ENCODE results near the gene PRDM16.

Gene PRDM16

DNA sequence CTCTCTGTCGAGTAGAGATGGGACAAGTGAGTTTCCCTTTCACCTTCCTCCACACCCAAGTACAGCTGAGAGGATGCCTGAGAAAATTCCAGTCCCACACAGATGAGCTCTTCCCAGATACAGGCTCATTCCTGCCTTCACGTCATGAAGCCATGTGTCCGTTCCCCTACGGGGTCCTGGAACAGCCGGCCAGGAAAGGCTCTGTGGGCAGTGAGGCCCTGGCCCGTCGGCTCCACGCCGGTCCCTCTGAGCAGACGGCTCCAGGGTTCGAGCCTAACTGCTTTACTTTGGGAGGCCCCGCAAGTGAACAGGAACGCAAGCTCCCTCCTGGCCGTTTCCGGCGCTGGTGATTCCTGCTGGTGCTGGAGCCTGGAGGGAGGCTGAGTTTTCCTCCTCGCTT is 328.3 kb downstream of the PRDM16 start:
- DNase-seq (ENCODE audit: low read depth) = no peak

DNA sequence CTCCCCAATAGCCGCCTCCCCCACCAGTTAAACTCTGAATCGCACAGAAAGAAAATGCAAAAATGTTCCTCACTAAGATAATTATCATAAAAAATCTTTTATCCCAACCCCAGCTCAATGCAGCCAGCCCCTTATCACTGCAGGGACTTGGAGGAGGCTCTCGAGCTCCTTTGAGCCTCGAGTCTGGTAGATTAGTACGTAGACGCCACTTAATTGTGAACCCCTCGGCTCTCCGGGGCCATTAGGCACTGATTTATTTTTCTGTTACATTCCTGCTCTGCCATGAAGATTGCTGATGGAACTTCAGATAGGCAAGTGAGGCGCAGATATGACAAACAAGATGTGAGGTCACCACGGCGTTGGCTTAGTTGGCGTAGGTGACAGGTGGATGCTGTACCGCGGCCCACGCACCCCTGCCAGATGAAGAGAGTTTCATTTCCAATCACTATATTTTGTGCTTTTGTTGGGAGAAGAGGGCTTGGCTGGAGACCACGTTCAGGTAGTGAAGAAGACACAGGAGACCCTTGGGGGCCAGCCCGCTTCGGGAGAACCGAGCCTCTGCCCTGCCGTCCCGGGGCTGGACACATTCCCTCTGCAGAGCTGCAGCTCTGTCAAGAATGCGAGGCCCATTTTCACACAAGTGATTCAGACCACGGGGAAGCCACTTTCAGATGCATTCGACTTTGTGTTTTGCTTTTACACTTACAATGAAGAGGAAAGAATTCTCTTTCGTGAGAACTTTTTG is 329.6 kb downstream of the PRDM16 start:
- DNase-seq (ENCODE audit: low read depth) = no peak

DNA sequence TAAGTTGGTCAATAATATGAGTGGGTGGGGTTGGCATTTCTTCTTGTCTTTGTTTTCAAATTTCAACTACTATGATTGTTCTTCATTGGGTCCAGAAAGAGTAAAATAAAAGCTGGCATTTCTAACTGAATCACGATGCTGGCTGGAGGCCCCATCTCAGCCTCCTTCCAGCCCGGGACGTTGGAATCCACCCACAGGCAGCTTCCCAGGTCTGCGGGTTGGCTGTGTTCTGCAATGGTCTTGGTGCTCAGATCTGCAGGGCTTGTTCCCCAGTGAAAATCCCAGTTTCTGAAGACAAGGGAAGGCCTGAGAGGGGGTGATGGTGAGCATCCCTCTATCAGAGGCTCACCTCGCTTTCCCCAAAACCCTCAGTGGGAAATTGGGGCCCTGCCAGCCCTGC is 330.7 kb downstream of the PRDM16 start:
- no peak for DNase-seq (ENCODE audit: low read depth)

DNA sequence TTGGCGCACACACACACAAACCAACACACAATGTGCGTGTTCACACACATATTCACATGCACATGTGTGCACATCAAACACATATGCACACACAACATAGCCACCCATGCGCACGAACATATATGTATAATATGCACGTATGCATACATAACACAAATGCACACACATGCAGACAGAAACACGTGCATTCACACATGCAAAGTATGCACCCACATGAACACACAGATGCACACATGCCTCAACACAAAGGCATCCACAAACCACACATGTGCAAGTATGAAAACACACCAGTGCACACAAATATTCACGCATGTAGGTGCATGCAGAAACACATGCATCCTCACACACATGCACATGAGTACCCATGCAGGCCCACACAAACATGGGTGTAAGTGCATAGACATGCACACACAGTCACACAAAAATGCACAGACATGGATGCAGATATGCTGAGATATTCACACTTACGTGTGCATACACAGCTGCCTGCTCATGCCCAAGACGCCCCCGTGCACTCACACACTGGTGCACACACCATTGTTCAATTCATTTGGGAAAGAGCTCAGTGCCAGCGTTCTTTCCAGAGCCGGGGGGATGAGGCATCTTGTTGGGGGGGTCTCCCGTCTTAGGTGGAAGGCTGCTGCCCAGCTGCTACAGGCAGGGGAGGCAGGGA is 332.7 kb downstream of the PRDM16 start:
- no peak for DNase-seq (ENCODE audit: low read depth)

DNA sequence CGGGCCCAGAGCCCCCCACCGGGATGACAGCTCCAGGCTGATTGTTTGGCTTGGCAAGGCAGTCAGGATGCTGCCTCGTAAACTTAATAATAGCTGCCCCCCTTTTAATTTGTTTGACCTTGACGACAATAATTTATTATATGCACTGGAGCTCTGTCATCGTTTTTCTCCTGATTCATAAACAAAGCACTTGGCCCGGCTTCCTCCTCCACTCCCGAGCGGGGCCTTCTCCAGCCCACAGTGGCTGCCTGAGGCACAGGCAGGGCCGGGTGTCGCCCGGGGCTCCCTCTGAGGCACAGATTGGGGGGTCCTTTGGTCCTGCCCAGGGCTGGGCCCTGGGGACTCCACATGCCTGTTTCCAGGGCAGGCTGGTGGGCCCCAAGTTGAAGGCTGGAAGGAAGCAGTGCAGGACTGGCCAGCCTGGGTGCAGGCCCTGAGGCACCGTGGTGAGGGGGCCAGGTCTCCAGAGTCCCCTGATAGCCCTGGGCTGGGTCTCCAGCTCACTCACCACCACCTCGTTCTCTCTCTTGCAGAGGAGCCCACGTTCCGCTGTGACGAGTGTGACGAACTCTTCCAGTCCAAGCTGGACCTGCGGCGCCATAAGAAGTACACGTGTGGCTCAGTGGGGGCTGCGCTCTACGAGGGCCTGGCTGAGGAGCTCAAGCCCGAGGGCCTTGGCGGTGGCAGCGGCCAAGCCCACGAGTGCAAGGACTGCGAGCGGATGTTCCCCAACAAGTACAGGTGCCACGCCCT is 333.4 kb downstream of the PRDM16 start:
- DNase-seq (ENCODE audit: low read depth) = no peak

DNA sequence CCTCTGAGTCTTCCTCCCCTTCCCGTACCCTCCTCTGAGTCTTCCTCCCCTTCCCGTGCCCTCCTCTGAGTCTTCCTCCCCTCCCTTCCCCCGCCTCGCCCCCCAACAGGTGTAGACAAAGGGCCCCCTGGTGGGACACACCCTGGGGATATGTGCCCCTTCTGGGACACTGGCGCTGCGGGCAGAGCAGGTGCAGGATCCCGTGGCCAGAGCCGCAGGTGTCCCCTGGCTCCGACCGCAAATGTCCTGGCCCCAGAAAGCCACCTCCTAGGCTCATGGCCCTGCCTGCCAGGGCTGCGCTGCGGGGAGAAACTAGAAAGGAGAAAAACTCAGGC is 334.0 kb downstream of the PRDM16 start:
- DNase-seq (ENCODE audit: low read depth) = no peak

DNA sequence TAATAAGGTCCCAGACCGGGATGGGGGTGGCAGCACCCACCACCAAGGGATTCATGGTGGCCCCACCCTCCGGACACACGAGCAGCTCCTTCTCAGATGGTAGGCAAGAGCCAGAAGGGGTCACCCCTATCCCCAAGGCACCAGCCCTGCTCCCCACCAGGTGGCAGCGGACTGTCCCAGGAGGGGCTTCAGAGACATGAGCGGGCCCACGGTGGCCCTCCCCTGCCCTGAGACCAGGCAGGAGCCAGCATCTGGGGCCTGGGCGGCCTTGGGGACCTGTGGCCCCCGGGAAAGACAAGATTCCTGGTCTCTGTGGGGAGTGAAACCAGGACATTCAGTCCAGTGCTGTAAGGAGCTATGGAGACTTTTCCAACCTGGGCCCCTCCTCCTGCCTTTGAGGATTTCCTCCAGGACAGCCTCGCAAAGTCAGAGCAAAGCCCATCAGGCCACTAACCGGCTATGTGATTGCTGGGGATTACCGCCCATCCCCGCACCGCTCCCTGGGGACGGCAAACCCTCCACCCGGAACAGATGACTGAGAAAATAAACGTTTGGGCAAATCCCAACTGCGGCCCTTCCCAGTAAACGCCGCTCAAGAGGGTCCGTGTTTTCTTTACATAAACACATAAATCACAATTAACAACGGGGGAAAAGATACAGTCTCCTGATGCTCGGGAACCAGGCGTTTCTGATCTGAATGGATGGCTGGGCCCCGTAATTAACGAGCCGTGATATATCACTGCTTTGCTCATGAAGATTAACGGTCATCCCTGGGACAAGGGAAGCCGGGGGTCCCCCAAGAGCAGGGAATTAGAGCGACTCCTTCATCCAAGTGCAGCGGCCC is 334.6 kb downstream of the PRDM16 start:
- no peak for DNase-seq (ENCODE audit: low read depth)

DNA sequence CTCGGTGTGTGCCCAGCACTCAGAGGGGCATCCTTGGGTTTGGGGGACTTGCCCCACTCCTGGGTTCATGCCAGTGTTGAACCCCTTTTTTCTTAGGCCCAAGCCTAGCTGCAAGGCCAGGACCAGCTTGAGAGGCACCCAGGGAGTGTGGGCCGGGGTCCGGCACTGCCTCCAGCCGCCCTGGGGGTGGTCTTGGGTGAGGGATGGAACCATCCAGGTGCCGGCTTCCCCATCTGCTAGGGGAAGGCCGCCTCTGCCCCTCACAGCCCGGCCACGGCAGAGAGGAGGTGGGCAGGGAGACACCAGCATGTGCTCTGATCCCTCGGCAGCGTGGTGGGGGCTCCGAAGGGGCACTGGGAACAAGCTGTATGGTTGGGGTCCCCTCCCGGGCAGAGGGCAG is 335.3 kb downstream of the PRDM16 start:
- DNase-seq (ENCODE audit: low read depth) = no peak

DNA sequence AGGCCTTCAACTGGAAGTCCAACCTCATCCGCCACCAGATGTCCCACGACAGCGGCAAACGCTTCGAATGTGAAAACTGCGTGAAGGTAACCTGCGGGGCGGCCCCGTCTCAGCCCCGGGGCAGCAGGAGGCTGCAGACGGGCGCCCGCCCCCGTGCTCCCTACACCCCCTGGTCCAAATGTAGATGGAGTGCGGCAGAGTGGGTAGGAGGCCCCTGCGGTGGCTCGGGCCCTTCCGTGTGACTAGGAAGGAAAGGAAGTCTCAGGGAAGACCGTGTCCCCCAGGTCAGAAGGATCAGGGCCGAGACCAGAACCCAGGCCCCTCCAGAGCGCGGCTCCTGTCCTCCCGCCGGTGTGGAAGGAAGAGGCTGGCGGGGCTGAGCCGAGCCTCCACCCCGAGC is 335.8 kb downstream of the PRDM16 start:
- no peak for DNase-seq (ENCODE audit: low read depth)

DNA sequence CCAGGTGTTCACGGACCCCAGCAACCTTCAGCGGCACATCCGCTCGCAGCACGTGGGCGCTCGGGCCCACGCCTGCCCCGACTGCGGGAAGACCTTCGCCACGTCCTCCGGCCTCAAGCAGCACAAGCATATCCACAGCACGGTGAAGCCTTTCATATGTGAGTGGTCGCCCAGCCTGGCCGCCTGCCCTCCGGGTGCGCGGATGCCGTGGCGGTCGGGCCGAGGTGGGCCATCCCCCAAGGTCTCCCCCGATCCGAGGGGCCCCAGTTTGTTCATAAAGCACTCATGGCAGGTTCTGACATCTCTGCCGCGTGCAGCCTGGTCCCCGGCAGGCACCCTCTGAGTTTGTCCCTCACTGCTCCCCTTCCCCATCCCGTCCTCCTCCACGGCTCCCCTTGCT is 336.5 kb downstream of the PRDM16 start:
- no peak for DNase-seq (ENCODE audit: low read depth)

DNA sequence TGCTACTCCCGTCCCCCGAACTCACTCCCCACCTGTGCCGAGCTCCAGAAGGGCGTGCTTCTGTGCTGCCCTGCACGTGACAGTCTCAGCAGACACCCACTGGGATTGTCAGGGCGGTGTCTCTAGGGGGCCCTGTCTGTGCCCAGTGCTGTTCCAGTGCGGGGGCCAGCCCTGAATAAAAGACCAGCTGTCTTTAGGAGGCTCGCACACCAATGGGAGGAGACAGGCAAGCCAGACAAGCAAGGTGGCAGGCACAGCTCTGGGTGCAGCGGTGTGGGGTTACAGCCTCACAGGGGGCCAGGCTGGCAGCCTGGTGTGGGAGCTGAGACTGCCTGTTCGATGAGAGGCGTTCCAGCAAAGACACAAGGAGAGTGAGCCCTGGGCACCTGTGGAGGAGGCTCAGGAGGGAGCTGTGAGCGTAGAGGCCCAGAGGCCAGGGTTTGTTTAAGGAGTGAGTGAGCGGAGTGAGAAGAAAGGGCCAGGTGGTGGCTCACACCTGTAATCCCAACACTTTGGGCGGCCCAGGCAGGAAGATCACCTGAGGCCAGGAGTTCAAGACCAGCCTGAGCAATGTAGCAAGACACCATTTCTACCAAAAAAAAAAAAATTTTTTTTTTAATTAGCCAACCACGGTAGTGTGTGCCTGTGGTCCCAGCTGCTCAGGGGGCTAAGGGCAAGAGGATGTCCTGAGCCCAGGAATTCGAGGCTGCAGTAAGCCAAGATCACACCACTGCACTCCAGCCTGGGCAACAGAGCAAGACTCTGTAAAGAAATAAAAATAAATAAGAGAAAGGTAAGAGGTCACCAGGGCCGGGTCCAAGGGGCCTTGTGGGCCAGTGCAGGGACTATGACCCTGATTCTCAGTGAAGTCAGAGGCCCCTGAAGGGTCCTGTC is 337.2 kb downstream of the PRDM16 start:
- no peak for DNase-seq (ENCODE audit: low read depth)

DNA sequence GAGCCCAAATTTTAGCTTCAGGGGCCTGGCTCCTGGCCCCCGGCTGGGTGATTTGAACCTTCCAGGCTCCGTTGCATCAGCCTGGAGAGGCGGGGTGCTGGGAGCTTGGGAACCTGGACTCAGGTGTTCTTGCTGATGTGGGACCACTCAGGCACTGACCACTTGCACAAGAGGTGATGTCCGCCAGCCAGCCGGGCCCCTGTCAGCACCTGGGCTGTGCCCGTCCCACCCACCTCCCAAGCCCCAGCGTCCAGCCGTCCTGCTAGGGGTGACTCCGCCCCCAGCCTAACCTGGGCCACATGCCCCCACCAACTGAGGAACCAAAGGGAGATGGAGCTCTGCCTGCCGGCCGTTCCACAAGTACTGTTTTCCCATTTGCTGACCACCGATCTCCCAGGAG is 338.0 kb downstream of the PRDM16 start:
- no peak for DNase-seq (ENCODE audit: low read depth)

DNA sequence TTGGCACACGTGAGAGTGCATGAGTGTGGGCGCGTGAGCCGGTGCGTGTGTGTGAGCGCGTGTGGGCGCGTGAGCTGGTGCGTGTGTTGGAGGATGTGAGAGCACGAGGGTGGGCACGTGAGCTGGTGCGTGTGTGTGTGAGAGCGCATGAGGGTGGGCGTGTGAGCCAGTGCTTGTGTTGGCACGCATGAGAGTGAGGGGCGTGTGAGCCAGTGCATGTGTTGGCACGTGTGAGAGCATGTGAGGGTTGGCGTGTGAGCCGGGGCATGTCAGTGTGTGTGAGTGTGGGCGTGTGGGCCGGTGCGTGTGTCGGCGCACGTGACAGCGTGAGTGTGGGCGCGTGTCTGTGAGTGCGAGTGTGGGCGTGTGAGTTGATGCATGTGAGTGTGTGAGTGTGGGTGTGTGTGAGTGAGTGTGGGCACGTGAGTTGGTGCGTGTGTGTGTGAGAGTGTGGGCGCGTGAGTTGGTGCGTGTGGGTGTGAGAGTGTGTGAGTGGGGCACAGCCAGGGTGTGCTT is 339.8 kb downstream of the PRDM16 start:
- no peak for DNase-seq (ENCODE audit: low read depth)

DNA sequence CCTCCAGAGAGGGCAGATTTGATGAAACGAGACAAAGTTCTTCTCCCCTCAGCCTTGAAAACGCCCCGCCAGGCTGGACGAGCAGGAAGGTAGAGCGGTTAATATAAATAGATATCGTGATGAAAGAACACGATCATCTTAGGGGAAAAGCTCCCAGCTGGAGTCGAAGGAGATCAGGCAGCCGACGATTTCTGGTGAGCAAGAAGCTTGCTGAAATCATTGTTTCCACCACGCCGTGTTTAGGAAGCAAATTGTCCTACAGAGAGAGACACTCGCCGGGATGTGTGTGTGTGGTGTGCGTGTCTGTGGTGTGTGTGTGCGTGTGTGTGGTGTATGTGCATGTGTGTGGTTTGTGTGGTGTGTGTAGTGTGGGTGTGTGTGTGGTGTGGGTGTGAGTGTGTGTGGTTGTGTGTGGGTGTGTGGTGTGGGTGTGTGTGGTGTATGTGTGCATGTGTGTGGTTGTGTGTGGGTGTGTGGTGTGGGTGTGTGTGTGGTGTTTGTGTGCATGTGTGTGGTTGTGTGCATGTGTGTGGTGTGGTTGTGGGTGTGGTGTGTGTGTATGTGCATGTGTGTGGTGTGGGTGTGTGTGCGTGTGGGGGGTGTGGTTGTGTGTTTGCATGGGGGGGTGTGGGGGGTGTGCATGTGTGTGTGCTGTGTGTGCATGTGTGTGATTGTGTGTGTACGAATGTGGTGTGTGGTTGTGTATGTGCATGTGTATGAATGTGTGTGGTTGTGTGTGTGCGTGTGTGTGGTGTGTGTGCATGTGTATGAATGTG is 340.6 kb downstream of the PRDM16 start:
- DNase-seq (ENCODE audit: low read depth) = no peak

DNA sequence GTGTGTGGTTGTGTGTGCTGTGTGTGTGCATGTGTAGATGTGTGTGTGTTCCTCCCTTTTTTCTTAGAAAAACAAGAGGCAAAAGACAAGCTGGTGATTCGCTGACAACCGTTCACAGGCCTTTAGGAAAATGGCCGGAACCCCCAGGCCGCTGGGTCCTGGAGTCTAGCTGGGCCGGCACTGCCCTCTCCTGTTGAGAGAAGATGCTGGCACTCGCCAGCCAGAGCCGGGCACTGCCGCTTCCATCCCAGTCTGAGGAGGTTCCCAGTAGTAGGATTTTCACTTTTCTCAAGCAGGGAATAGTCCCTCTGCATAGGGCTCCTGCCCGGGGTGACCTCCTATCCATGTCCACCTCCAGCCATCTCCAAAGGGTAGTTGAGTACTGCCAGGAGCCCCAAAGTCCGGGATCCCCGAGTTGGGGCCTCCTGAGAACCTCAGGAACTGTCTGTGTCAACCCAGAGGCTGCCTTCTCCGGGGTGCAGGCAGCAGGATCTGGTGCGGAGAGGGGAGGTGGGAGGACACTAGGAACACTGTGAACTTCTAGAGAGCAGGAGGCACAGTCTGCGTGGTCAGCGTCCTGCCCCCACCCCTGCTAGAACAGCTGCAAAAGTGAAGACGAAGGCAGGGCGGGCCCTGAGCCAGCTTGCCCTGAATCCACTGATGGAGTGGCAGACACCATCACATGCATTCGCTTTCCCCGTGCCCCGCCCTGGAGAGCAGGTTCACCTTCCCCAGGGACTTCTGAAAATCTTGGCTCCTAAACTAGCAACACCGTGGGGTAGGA is 341.3 kb downstream of the PRDM16 start:
- DNase-seq (ENCODE audit: low read depth) = no peak

DNA sequence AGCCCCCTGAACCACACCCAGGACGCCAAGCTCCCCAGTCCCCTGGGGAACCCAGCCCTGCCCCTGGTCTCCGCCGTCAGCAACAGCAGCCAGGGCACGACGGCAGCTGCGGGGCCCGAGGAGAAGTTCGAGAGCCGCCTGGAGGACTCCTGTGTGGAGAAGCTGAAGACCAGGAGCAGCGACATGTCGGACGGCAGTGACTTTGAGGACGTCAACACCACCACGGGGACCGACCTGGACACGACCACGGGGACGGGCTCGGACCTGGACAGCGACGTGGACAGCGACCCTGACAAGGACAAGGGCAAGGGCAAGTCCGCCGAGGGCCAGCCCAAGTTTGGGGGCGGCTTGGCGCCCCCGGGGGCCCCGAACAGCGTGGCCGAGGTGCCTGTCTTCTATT is 342.8 kb downstream of the PRDM16 start:
- DNase-seq (ENCODE audit: low read depth) = no peak

DNA sequence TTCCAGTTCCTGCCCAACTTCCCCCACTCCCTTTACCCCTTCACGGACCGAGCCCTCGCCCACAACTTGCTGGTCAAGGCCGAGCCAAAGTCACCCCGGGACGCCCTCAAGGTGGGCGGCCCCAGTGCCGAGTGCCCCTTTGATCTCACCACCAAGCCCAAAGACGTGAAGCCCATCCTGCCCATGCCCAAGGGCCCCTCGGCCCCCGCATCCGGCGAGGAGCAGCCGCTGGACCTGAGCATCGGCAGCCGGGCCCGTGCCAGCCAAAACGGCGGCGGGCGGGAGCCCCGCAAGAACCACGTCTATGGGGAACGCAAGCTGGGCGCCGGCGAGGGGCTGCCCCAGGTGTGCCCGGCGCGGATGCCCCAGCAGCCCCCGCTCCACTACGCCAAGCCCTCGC is 343.4 kb downstream of the PRDM16 start:
- DNase-seq (ENCODE audit: low read depth) = no peak

DNA sequence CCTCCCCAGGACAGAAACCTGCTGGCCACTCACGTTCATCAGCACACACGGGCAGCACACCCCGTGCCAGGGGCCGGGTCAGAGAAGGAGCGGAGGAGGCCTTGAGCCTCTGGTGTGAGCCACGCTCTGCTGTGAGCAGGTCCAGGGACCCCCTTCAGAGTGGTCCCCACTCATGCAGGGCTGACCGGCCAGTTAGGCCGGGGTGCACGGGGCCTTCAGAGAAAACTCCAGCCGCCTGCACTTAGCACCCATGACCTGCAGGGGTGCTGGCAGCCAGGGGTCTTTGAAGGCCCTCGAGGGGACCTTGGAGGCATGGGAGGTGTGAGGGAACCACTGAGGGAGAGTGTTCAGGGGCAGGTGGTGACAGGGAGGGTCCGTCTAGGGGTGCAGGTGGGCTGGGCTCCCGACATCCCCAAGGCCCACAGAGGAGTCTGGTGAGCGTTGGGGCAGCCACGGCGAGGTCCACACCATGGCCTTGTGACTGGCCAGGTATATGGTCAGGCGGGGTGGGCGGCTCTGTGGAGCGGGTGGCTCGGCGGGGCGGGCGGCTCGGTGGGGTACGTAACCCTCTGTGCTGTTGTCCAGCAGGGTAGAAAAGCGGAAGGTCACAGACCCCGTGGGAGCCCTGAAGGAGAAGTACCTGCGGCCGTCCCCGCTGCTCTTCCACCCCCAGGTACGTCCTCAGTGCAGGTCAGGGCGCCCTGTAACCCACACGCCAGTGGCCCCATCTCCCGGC is 345.1 kb downstream of the PRDM16 start:
- DNase-seq (ENCODE audit: low read depth) = no peak
